GM12801 (cell line): ENCODE results near the gene VAV1.

ENCODE experiments used
- TF ChIP-seq, protein P1 (sequence below): IDR thresholded peaks from one replicate; pipeline ENCODE4 v1.5.1; 2011; ENCODE audit warnings: control low read depth; ENCODE audit not compliant: insufficient read length; ENCODE audit errors: extremely low read depth

VAV1 gene

DNA sequence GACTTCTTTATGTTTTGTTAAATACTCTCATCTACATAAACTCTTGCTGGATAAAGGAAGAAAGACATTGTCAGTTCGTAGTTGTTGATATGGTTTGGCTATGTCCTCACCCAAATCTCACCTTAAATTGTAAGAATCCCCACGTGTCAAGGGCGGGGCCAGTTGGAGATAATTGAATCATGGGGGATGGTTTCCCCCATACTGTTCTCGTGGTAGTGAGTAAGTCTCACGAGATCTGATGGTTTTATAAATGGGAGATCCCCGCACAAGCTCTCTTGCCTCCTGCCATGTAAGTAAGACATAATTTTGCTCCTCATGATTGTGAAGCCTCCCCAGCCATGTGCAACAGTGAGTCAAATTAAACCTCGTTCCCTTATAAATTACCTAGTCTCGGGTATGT is 118.4 kb downstream of the VAV1 start:
- TF ChIP-seq, protein P1, sequence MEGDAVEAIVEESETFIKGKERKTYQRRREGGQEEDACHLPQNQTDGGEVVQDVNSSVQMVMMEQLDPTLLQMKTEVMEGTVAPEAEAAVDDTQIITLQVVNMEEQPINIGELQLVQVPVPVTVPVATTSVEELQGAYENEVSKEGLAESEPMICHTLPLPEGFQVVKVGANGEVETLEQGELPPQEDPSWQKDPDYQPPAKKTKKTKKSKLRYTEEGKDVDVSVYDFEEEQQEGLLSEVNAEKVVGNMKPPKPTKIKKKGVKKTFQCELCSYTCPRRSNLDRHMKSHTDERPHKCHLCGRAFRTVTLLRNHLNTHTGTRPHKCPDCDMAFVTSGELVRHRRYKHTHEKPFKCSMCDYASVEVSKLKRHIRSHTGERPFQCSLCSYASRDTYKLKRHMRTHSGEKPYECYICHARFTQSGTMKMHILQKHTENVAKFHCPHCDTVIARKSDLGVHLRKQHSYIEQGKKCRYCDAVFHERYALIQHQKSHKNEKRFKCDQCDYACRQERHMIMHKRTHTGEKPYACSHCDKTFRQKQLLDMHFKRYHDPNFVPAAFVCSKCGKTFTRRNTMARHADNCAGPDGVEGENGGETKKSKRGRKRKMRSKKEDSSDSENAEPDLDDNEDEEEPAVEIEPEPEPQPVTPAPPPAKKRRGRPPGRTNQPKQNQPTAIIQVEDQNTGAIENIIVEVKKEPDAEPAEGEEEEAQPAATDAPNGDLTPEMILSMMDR: no peak

DNA sequence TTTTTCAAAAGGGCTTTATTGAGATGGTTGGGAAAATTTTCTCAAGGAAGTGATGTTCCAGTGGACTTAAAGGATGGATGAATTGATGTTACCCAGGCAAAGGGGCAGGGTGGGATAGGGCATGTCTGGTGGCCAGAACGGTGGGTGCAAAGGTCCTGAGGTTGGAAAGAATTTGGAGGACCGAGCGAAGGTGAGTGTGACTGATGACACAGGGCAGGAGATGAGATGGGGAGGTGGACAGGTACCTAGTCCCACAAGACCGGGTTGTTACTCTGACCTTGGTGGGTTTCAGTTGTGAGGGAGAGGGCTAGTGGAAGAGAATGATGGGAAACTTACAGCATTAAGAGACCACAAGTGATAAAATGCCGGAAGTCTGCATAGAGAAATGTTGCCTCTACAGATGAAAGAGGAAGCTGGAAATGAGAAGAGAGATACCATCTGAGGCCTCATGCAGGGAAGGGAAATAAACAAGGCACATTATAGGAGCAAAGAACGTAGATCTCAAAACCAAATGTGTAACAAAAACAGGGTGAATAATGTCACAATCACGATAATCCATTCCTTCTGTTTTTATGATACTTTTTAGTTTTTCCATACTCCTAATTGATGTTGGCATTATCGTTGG is 119.4 kb downstream of the VAV1 start:
- TF ChIP-seq, protein P1: no peak

DNA sequence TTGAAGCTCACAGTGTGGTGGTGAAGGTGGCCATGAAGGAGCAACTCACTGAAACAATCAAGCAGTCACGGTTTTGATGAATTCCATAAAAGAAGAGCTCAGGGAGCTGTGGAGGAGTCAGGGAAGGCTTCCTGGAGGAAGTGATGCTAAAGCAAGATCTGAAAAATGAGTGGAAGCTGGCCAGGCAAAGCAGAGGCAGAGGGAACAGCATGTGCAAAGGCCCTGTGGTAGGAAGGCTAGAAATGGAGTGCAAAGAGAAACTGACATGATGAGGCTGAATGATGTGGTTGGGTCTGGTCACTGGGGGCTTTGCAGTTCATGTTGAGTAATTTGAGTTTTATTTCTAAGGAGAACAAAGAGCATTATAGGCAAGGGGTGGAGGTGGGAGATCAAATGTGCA is 121.8 kb downstream of the VAV1 start:
- TF ChIP-seq, protein P1: no peak

DNA sequence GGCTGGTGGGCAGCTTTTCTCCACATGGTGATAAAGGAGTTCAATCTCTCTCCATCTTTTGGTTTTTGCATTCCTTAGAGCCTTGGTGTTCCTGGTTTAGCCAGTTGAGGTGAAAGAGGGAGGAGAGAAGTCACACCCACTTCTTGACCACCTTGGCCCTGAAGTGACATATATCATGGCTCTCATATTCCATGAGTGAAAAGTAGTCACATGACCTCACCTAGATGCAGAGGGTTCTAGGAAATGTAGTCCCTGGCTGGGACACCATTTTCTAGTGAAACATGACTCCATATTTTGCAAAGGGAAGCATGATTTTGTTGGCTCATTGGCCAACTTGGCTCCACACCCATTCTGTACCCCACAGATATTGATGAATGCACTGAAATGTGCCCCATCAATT is 130.9 kb downstream of the VAV1 start:
- TF ChIP-seq, protein P1: no peak

DNA sequence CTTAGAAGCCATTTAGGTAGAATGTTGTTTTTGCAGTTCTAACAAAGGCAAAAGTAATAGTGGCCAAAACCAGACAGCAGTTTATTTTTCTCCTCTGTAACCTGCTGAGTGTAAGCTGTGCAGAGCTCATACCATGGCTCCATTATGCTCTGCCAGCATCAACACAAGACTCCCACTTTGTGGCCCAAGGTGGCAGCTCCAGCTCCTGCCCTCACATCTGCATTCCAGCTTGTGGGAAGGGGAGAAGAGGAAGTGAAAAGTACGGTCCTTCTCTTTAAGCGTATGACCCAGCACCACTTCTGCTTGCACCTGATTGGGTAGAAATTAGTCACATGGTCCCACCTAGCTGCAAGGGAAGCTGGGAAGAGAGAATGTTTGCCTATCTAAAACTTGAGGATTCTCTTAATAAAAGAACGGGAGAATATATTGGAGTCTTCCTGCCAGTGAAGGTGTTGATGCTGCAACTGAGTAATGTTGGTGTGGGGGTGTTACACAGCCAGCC is 134.1 kb downstream of the VAV1 start:
- TF ChIP-seq, protein P1: no peak
